Activated CD8-positive, alpha-beta memory T cell treated with anti-CD3 and anti-CD28 coated beads, Interleukin-2, amount 50 U/mL, for 1 hour (primary cell): Measurements from ENCODE around the gene HNRNPR.
"Not testable (repeated sequence)": the region's sequence is repeated elsewhere in the genome, so short reads cannot be mapped to it uniquely, and the experiment has no call there.

Source experiments
- DNase-seq: peaks from one replicate; pipeline ENCODE4 v3.0.0-alpha.2; 2020; ENCODE audit errors: extremely low read depth

Gene HNRNPR

GRCh38 chr1:23331713-23332112 is 12.4 kb downstream of the HNRNPR start:
- no peak for DNase-seq

- no peak for DNase-seq
Measured at GRCh38 chr1:23330846-23331245, 13.2 kb downstream of the HNRNPR start.

- no peak for DNase-seq
Measured at GRCh38 chr1:23325393-23325792, 18.7 kb downstream of the HNRNPR start.

- no peak for DNase-seq
Measured at GRCh38 chr1:23322770-23323169, 21.3 kb downstream of the HNRNPR start.

- not testable (repeated sequence) for DNase-seq
Measured at GRCh38 chr1:23310280-23310679, 33.8 kb downstream of the HNRNPR start.

GRCh38 chr1:23304140-23304620 is 39.9 kb downstream of the HNRNPR start:
- no peak for DNase-seq

GRCh38 chr1:23303524-23303923 is 40.6 kb downstream of the HNRNPR start:
- DNase-seq = no peak

GRCh38 chr1:23296931-23297330 is 47.2 kb downstream of the HNRNPR start:
- DNase-seq = no peak

- no peak for DNase-seq
Measured at GRCh38 chr1:23291706-23292105, 52.4 kb downstream of the HNRNPR start.

- no peak for DNase-seq
Measured at GRCh38 chr1:23290836-23291565, 53.1 kb downstream of the HNRNPR start.

GRCh38 chr1:23288671-23289070 is 55.4 kb downstream of the HNRNPR start:
- DNase-seq = no peak

GRCh38 chr1:23288201-23288600 is 55.9 kb downstream of the HNRNPR start:
- DNase-seq = no peak

GRCh38 chr1:23286401-23286800 is 57.7 kb downstream of the HNRNPR start:
- DNase-seq = no peak

- no peak for DNase-seq
Measured at GRCh38 chr1:23283667-23284602, 60.1 kb downstream of the HNRNPR start.

- DNase-seq = no peak
Measured at GRCh38 chr1:23282957-23283356, 61.1 kb downstream of the HNRNPR start.

- no peak for DNase-seq
Measured at GRCh38 chr1:23278717-23279116, 65.4 kb downstream of the HNRNPR start.

- DNase-seq = no peak
Measured at GRCh38 chr1:23276531-23276930, 67.6 kb downstream of the HNRNPR start.

- DNase-seq = no peak
Measured at GRCh38 chr1:23274134-23274505, 70.0 kb downstream of the HNRNPR start.

GRCh38 chr1:23273450-23274133 is 70.5 kb downstream of the HNRNPR start:
- DNase-seq = no peak

GRCh38 chr1:23263380-23263887 is 80.7 kb downstream of the HNRNPR start:
- no peak for DNase-seq

- not testable (repeated sequence) for DNase-seq
Measured at GRCh38 chr1:23258082-23258481, 86.0 kb downstream of the HNRNPR start.

- not testable (repeated sequence) for DNase-seq
Measured at GRCh38 chr1:23257371-23257770, 86.7 kb downstream of the HNRNPR start.
